H9 (cell line): Measurements from ENCODE around the gene KDM4C. TPM values are rescaled to one million over a fixed set of nuclear protein-coding genes. Genes with fewer than 3 reads are reported as not detected.

ENCODE experiments used
- DNase-seq: peaks from one replicate; pipeline ENCODE4 v3.0.0-alpha.2; 2017
- H2AFZ ChIP-seq: one replicate; pipeline ENCODE4 v1.6.1; 2013; ENCODE audit warnings: mild to moderate bottlenecking, low read length, control low read depth, moderate library complexity
- H2AK5ac ChIP-seq: 2 replicates; pipeline ENCODE4 v1.6.1; 2013; ENCODE audit warnings: low read length, control low read depth, mixed read lengths; ENCODE audit not compliant: insufficient read length
- H2BK120ac ChIP-seq: one replicate; pipeline ENCODE4 v1.6.1; 2013; ENCODE audit warnings: low read depth, mild to moderate bottlenecking, low read length, control low read depth, inconsistent platforms; ENCODE audit not compliant: poor library complexity, severe bottlenecking
- H2BK12ac ChIP-seq: 2 replicates; pipeline ENCODE4 v1.6.1; 2013; ENCODE audit warnings: low read length, control low read depth, mixed read lengths, low read depth; ENCODE audit not compliant: insufficient read length
- H2BK15ac ChIP-seq: 2 replicates; pipeline ENCODE4 v1.6.1; 2013; ENCODE audit warnings: low read depth, low read length, control low read depth
- H2BK20ac ChIP-seq: one replicate; pipeline ENCODE4 v1.6.1; 2013; ENCODE audit warnings: low read depth, mild to moderate bottlenecking, low read length, control low read depth, inconsistent platforms; ENCODE audit not compliant: poor library complexity, severe bottlenecking
- H2BK5ac ChIP-seq: 2 replicates; pipeline ENCODE4 v1.6.1; 2013; ENCODE audit warnings: low read length, control low read depth, mixed read lengths; ENCODE audit not compliant: insufficient read length
- H3K14ac ChIP-seq: 2 replicates; pipeline ENCODE4 v1.6.1; 2013; ENCODE audit warnings: low read length, control low read depth; ENCODE audit not compliant: insufficient read depth
- H3K18ac ChIP-seq: 2 replicates; pipeline ENCODE4 v1.6.1; 2013; ENCODE audit warnings: low read depth, mild to moderate bottlenecking, mixed read lengths, low read length, control low read depth; ENCODE audit not compliant: insufficient read length
- H3K23ac ChIP-seq: 2 replicates; pipeline ENCODE4 v1.6.1; 2013; ENCODE audit warnings: low read length, control low read depth, mixed read lengths, low read depth; ENCODE audit not compliant: insufficient read length
- H3K23me2 ChIP-seq: 2 replicates; pipeline ENCODE4 v1.6.1; 2013; ENCODE audit warnings: low read depth, mild to moderate bottlenecking, mixed read lengths, low read length, control low read depth; ENCODE audit not compliant: insufficient read length, poor library complexity, severe bottlenecking
- H3K27ac ChIP-seq: 2 replicates; pipeline ENCODE4 v1.5.1; 2013; ENCODE audit warnings: low read length, control low read depth, mixed read lengths, low read depth; ENCODE audit not compliant: insufficient read length
- H3K27me3 ChIP-seq: 2 replicates; pipeline ENCODE4 v1.6.1; 2013; ENCODE audit warnings: low read length, control low read depth, inconsistent platforms; ENCODE audit not compliant: insufficient read depth
- H3K4ac ChIP-seq: 2 replicates; pipeline ENCODE4 v1.6.1; 2013; ENCODE audit warnings: low read depth, mild to moderate bottlenecking, control low read depth, inconsistent platforms, low read length, moderate library complexity
- H3K4me1 ChIP-seq: 2 replicates; pipeline ENCODE4 v1.6.1; 2013; ENCODE audit warnings: low read length, control low read depth, inconsistent platforms; ENCODE audit not compliant: insufficient read depth
- H3K4me2 ChIP-seq: 2 replicates; pipeline ENCODE4 v1.6.1; 2013; ENCODE audit warnings: low read length, control low read depth, mixed read lengths; ENCODE audit not compliant: insufficient read length, insufficient read depth
- H3K56ac ChIP-seq: 2 replicates; pipeline ENCODE4 v1.6.1; 2013; ENCODE audit warnings: low read depth, mild to moderate bottlenecking, mixed read lengths, low read length, control low read depth; ENCODE audit not compliant: insufficient read length
- H3K79me1 ChIP-seq: 2 replicates; pipeline ENCODE4 v1.6.1; 2013; ENCODE audit warnings: low read depth, mild to moderate bottlenecking, moderate library complexity, low read length, control low read depth, inconsistent platforms; ENCODE audit not compliant: insufficient read depth, poor library complexity, severe bottlenecking
- H3K79me2 ChIP-seq: 2 replicates; pipeline ENCODE4 v1.6.1; 2013; ENCODE audit warnings: low read length, control low read depth, inconsistent platforms; ENCODE audit not compliant: insufficient read depth
- H3K9ac ChIP-seq: 2 replicates; pipeline ENCODE4 v1.6.1; 2013; ENCODE audit warnings: low read length, control low read depth, mixed read lengths; ENCODE audit not compliant: insufficient read length; ENCODE audit errors: extremely low read depth
- H3K9me3 ChIP-seq: one replicate; pipeline ENCODE4 v1.6.1; 2013; ENCODE audit warnings: low read depth, low read length, inconsistent platforms; ENCODE audit not compliant: control insufficient read depth
- H3T11ph ChIP-seq: one replicate; pipeline ENCODE4 v1.6.1; 2013; ENCODE audit warnings: mild to moderate bottlenecking, low read length, control low read depth, inconsistent platforms
- H4K20me1 ChIP-seq: one replicate; pipeline ENCODE4 v1.6.1; 2013; ENCODE audit not compliant: control insufficient read depth, insufficient read length, insufficient read depth
- H4K5ac ChIP-seq: 2 replicates; pipeline ENCODE4 v1.6.1; 2013; ENCODE audit warnings: low read depth, mild to moderate bottlenecking, mixed read lengths, low read length, control low read depth; ENCODE audit not compliant: insufficient read length
- H4K8ac ChIP-seq: replicated peaks from 2 replicates; pipeline ENCODE4 v1.6.1; 2013; ENCODE audit warnings: low read length, control low read depth, mixed read lengths, low read depth; ENCODE audit not compliant: insufficient read length
- H4K91ac ChIP-seq: 2 replicates; pipeline ENCODE4 v1.6.1; 2013; ENCODE audit warnings: low read depth, mild to moderate bottlenecking, moderate library complexity, mixed read lengths, low read length, control low read depth; ENCODE audit not compliant: insufficient read length
- H3K27ac Mint-ChIP-seq, 3 experiments: 2 replicates in 2 of 3; 3 replicates in 1 of 3; pipeline ENCODE4 v1.8.0; 2020 to 2021; ENCODE audit warnings: mixed read lengths in 3 of 3, mild to moderate bottlenecking in 1 of 3, moderate library complexity in 1 of 3
- H3K27me3 Mint-ChIP-seq: 2 replicates; pipeline ENCODE4 v1.8.0; 2021; ENCODE audit warnings: low read depth, mild to moderate bottlenecking, moderate library complexity, mixed read lengths
- H3K36me3 Mint-ChIP-seq, 3 experiments: 2 replicates in 2 of 3; 3 replicates in 1 of 3; pipeline ENCODE4 v1.8.0; 2020 to 2021; ENCODE audit warnings: low read depth in 3 of 3, mixed read lengths in 3 of 3; ENCODE audit not compliant: insufficient read depth in 1 of 3
- H3K4me1 Mint-ChIP-seq, 2 experiments: 2 replicates each; pipeline ENCODE4 v1.8.0; 2020; ENCODE audit warnings: mixed read lengths in 2 of 2
- H3K4me3 Mint-ChIP-seq, 2 experiments: 2 replicates in 1 of 2; 3 replicates in 1 of 2; pipeline ENCODE4 v1.8.0; 2020 to 2021; ENCODE audit warnings: mild to moderate bottlenecking in 2 of 2, mixed read lengths in 2 of 2, moderate library complexity in 1 of 2
- H3K9me3 Mint-ChIP-seq, 2 experiments: 2 replicates in 1 of 2; 3 replicates in 1 of 2; pipeline ENCODE4 v1.8.0; 2020; ENCODE audit warnings: mild to moderate bottlenecking in 2 of 2, mixed read lengths in 2 of 2, moderate library complexity in 1 of 2
- WGBS: extraction: QIAGEN DNeasy Blood & Tissue Kit; methylation state at CpG from one replicate; pipeline ENCODE4 v1.1.7; 2013; ENCODE audit warnings: missing lambda C conversion rate, low lambda C conversion rate, mixed read lengths; ENCODE audit not compliant: insufficient read length; ENCODE audit errors: extremely low coverage; 5-methylcytosine and 5-hydroxymethylcytosine counted together
- total RNA-seq: library from RNA; stranded (reverse); gene quantifications from 2 replicates; pipeline ENCODE4 v1.2.1, GENCODE V29; 2021
- TF ChIP-seq, protein P1 (sequence below): fragments of 200-600 bp; sonication (generic); conservative IDR thresholded peaks from 3 replicates; pipeline ENCODE4 v1.8.0; 2021; ENCODE audit warnings: antibody characterized with exemption, mild to moderate bottlenecking

KDM4C gene
- total RNA-seq, 1 experiment from 2014 or later = 24.0 TPM

DNA sequence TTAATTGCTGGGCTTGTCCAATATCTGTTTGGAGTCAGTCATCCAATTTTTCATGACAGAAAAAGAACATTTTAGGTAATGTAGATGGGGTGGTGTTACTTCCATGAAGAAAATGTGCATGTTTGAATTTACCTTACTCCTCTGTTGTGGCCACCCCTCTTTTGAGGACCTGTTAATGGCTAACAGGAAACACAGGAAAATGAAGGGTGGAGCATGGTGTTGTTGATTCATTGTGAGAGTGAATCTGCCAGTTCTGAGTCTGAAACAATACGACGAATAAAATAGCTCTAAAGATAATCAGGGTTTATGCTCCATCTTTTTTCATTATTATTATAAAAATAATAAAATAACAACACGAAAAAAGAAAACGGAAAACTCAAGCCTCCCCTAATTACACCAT, 335.3 kb downstream of the KDM4C start:
- H3K4me2 ChIP-seq = no peak overlapping the region
- Mint-ChIP-seq H3K4me3 (no peak overlapping the region), H3K36me3 (peaks cover 0 to 6% (median 0%) of the 10 kb centered on the region in 3 experiments; a peak in 3 of 7 replicates), H3K4me1 (peaks cover 9 to 14% of the 10 kb centered on the region in 2 experiments), H3K27me3 (no peaks in the 10 kb centered on the region), H3K9me3 (no peaks in the 10 kb centered on the region; a peak in 1 of 5 replicates), H3K27ac (no peak overlapping the region)
- no peak overlapping the region for H2BK120ac ChIP-seq
- H2BK20ac ChIP-seq = no peak overlapping the region
- no peak overlapping the region for H2BK15ac ChIP-seq
- H4K5ac ChIP-seq = no peak overlapping the region
- H3K9me3 ChIP-seq = no peaks in the 10 kb centered on the region
- H3K23ac ChIP-seq = no peak overlapping the region
- H3K79me1 ChIP-seq = no peaks in the 10 kb centered on the region
- no peak overlapping the region for H3K56ac ChIP-seq
- no peaks in the 10 kb centered on the region for H3K79me2 ChIP-seq
- DNase-seq = no peak
- WGBS = no CpG with 5 or more reads among the region's 4 CpGs
- H3K4me1 ChIP-seq = no peaks in the 10 kb centered on the region; the same call in 1 of the 2 replicates
- no peaks in the 10 kb centered on the region for H3K27me3 ChIP-seq
- H3K27ac ChIP-seq = no peak overlapping the region
- TF ChIP-seq, protein P1, sequence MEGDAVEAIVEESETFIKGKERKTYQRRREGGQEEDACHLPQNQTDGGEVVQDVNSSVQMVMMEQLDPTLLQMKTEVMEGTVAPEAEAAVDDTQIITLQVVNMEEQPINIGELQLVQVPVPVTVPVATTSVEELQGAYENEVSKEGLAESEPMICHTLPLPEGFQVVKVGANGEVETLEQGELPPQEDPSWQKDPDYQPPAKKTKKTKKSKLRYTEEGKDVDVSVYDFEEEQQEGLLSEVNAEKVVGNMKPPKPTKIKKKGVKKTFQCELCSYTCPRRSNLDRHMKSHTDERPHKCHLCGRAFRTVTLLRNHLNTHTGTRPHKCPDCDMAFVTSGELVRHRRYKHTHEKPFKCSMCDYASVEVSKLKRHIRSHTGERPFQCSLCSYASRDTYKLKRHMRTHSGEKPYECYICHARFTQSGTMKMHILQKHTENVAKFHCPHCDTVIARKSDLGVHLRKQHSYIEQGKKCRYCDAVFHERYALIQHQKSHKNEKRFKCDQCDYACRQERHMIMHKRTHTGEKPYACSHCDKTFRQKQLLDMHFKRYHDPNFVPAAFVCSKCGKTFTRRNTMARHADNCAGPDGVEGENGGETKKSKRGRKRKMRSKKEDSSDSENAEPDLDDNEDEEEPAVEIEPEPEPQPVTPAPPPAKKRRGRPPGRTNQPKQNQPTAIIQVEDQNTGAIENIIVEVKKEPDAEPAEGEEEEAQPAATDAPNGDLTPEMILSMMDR = no peak
- no peak overlapping the region for H4K91ac ChIP-seq
- no peaks in the 10 kb centered on the region for H4K20me1 ChIP-seq
- H2AFZ ChIP-seq = no peak overlapping the region
- H4K8ac ChIP-seq = no peak overlapping the region
- no peak overlapping the region for H3K14ac ChIP-seq
- no peak overlapping the region for H3K9ac ChIP-seq
- H2AK5ac ChIP-seq = no peak overlapping the region
- no peak overlapping the region for H3K4ac ChIP-seq
- H2BK12ac ChIP-seq = no peak overlapping the region
- H2BK5ac ChIP-seq = no peak overlapping the region
- H3T11ph ChIP-seq = no peak overlapping the region
- no peaks in the 10 kb centered on the region for H3K23me2 ChIP-seq
- no peak overlapping the region for H3K18ac ChIP-seq
